A549 (cell line): ENCODE results near the gene SIRT6. TPM values are rescaled to one million over a fixed set of nuclear protein-coding genes. Genes with fewer than 3 reads are reported as not detected.
A peak's percentile ranks its signal among the peaks of the same experiment; 100 is the strongest.

Experiments
- ATAC-seq, 2 experiments: fragments of 200-7000 bp in 1 of 2; fragments of >200 bp in 1 of 2; cut with Nextera tagmentation in 1 of 2; cut with Tn5 transposase in 1 of 2; 3 replicates each; pipeline versions ENCODE4 v1.8.0 to v1.9.1; 2018 to 2020; ENCODE audit warnings: mild to moderate bottlenecking in 1 of 2, moderate library complexity in 1 of 2
- CTCF ChIA-PET: fragments of 300-600 bp; sonication (Branson Sonifier 250); formaldehyde crosslinking; extraction: SDS; loops from one replicate; lab custom pipeline; 2021; ENCODE audit warnings: antibody characterized with exemption, inconsistent platforms; lab: Yijun Ruan, JAX
- POLR2A ChIA-PET: fragments of 350-600 bp; formaldehyde crosslinking; extraction: SDS; loops from one replicate; lab custom pipeline; 2021; ENCODE audit warnings: antibody characterized with exemption, inconsistent platforms; lab: Yijun Ruan, JAX
- DNase-seq, 2 experiments: peaks; one replicate each; pipeline versions ENCODE4 v3.0.0 to v3.0.0-alpha.2; 2011 to 2016; ENCODE audit warnings: low read depth in 1 of 2, low spot score in 1 of 2
- FAIRE-seq: peaks from 2 replicates; lab custom pipeline; 2011; peaks lifted over from hg19 to GRCh38; lab: Jason Lieb, UNC
- H3K27ac ChIP-seq, 2 experiments: fragments of >200 bp; sonication (Bioruptor Twin); formaldehyde crosslinking; 3 replicates each; pipeline ENCODE4 v1.5.1; 2016 to 2017
- H3K4me1 ChIP-seq: fragments of >200 bp; sonication (Bioruptor Twin); formaldehyde crosslinking; 3 replicates; pipeline ENCODE4 v1.6.1; 2016
- H3K4me2 ChIP-seq: fragments of >200 bp; sonication (Bioruptor Twin); formaldehyde crosslinking; 3 replicates; pipeline ENCODE4 v1.6.1; 2016
- H3K4me3 ChIP-seq: fragments of >200 bp; sonication (Bioruptor Twin); formaldehyde crosslinking; 3 replicates; pipeline ENCODE4 v1.5.1; 2016
- H3K9me3 ChIP-seq: fragments of >200 bp; sonication (Bioruptor Twin); formaldehyde crosslinking; 3 replicates; pipeline ENCODE4 v1.6.1; 2016
- ATOH8 ChIP-seq: fragments of 250-450 bp; sonication (Bioruptor Pico); IDR thresholded peaks from 2 replicates; pipeline ENCODE4 v1.5.0; 2020; ENCODE audit warnings: low read depth, mild to moderate bottlenecking, moderate library complexity
- BHLHE40 ChIP-seq: IDR thresholded peaks from 2 replicates; pipeline ENCODE4 v1.6.1; 2012; ENCODE audit warnings: low read depth, low read length, inconsistent platforms
- CEBPB ChIP-seq, 2 experiments: fragments of >200 bp in 1 of 2; sonication (Bioruptor Twin) in 1 of 2; formaldehyde crosslinking in 1 of 2; IDR thresholded peaks; 2 replicates each; pipeline ENCODE4 v1.6.1; 2012 to 2016
- EHF ChIP-seq: fragments of 250-450 bp; sonication (Bioruptor Pico); IDR thresholded peaks from 2 replicates; pipeline ENCODE4 v1.5.0; 2020; ENCODE audit warnings: mild to moderate bottlenecking
- EHMT2 ChIP-seq: fragments of 200-600 bp; sonication (generic); IDR thresholded peaks from 2 replicates; pipeline ENCODE4 v1.6.1; 2016; ENCODE audit warnings: antibody characterized with exemption, low read depth, mild to moderate bottlenecking, moderate library complexity
- EP300 ChIP-seq, 2 experiments: fragments of >200 bp; sonication (Bioruptor Twin); formaldehyde crosslinking; IDR thresholded peaks; 2 replicates in 1 of 2; 3 replicates in 1 of 2; pipeline ENCODE4 v1.6.1; 2016 to 2017
- ESRRA ChIP-seq: fragments of 150-350 bp; IDR thresholded peaks from 2 replicates; pipeline ENCODE4 v1.6.1; 2014; ENCODE audit warnings: mild to moderate bottlenecking, low read length, borderline replicate concordance
- FOXS1 ChIP-seq: fragments of 250-450 bp; sonication (Bioruptor Pico); IDR thresholded peaks from 2 replicates; pipeline ENCODE4 v1.5.0; 2020; ENCODE audit warnings: mild to moderate bottlenecking, moderate library complexity
- GATA3 ChIP-seq: IDR thresholded peaks from 2 replicates; pipeline ENCODE4 v1.6.1; 2012; ENCODE audit warnings: borderline replicate concordance
- HOXB5 ChIP-seq: fragments of 250-450 bp; sonication (Bioruptor Pico); IDR thresholded peaks from 2 replicates; pipeline ENCODE4 v1.5.0; 2020; ENCODE audit warnings: mild to moderate bottlenecking, moderate library complexity
- JUNB ChIP-seq: fragments of >200 bp; sonication (Bioruptor Twin); formaldehyde crosslinking; IDR thresholded peaks from 2 replicates; pipeline ENCODE4 v1.6.1; 2016
- KDM1A ChIP-seq: fragments of 200-600 bp; sonication (generic); IDR thresholded peaks from 2 replicates; pipeline ENCODE4 v1.6.1; 2016; ENCODE audit warnings: low read depth, mild to moderate bottlenecking
- KDM5A ChIP-seq: fragments of 200-600 bp; sonication (generic); IDR thresholded peaks from 2 replicates; pipeline ENCODE4 v1.6.1; 2016; ENCODE audit warnings: antibody characterized with exemption, mild to moderate bottlenecking
- MAFK ChIP-seq: fragments of 450-650 bp; IDR thresholded peaks from 2 replicates; pipeline ENCODE4 v1.6.1; 2014; ENCODE audit not compliant: partially characterized antibody
- MAX ChIP-seq: IDR thresholded peaks from 2 replicates; pipeline ENCODE4 v1.6.1; 2012
- MYC ChIP-seq: IDR thresholded peaks from 2 replicates; pipeline ENCODE4 v1.6.1; 2012; ENCODE audit warnings: mild to moderate bottlenecking, inconsistent platforms, low read length, improper control_type of control experiment, borderline replicate concordance
- PBX3 ChIP-seq: IDR thresholded peaks from 2 replicates; pipeline ENCODE4 v1.6.1; 2012
- RCOR1 ChIP-seq: fragments of 150-350 bp; IDR thresholded peaks from 2 replicates; pipeline ENCODE4 v1.6.1; 2014; ENCODE audit warnings: antibody characterized with exemption, low read length, low read depth
- RFX5 ChIP-seq: fragments of 450-650 bp; IDR thresholded peaks from 2 replicates; pipeline ENCODE4 v1.7.1; 2014; ENCODE audit warnings: antibody characterized with exemption, mild to moderate bottlenecking, moderate library complexity
- RNF2 ChIP-seq: fragments of 200-600 bp; sonication (generic); IDR thresholded peaks from 2 replicates; pipeline ENCODE4 v1.6.1; 2016; ENCODE audit warnings: low read depth, mild to moderate bottlenecking, antibody characterized with exemption, moderate library complexity, borderline replicate concordance
- SMC3 ChIP-seq: fragments of >200 bp; sonication (Bioruptor Twin); formaldehyde crosslinking; IDR thresholded peaks from 3 replicates; pipeline ENCODE4 v1.6.1; 2018; ENCODE audit warnings: inconsistent platforms
- TFCP2L1 ChIP-seq: fragments of 250-450 bp; sonication (Bioruptor Pico); IDR thresholded peaks from 2 replicates; pipeline ENCODE4 v1.5.0; 2021; ENCODE audit warnings: mild to moderate bottlenecking
- TP53 ChIP-seq: fragments of 250-450 bp; sonication (Bioruptor Pico); IDR thresholded peaks from 2 replicates; pipeline ENCODE4 v1.5.0; 2021; ENCODE audit warnings: mild to moderate bottlenecking, moderate library complexity
- ZC3H11A ChIP-seq: fragments of 450-650 bp; IDR thresholded peaks from 2 replicates; pipeline ENCODE4 v1.6.1; 2014; ENCODE audit warnings: antibody characterized with exemption, mild to moderate bottlenecking
- ZNF302 ChIP-seq: fragments of 250-450 bp; sonication (Bioruptor Pico); IDR thresholded peaks from 2 replicates; pipeline ENCODE4 v1.9.0; 2021; ENCODE audit warnings: inconsistent platforms, mild to moderate bottlenecking, moderate library complexity
- WGBS: methylation state at CpG from one replicate; pipeline ENCODE4 v1.1.6; 2017; ENCODE audit errors: missing lambda C conversion rate; 5-methylcytosine and 5-hydroxymethylcytosine counted together
- polyA plus RNA-seq, 4 experiments: library from polyadenylated mRNA; depleted of rRNA in 3 of 4; stranded (reverse); fragments of >200 nt; fragmentation: RNase III in 1 of 4; extraction: RNeasy Plus Mini Kit Qiagen cat#74134 plus additional on column Dnase treatment in 1 of 4; gene quantifications; 2 replicates in 3 of 4; 3 replicates in 1 of 4; pipeline ENCODE4 v1.2.3, GENCODE V29; 2011 to 2017
- TF ChIP-seq, protein P1 (sequence below): fragments of 250-450 bp; sonication (Bioruptor Pico); IDR thresholded peaks from 2 replicates; pipeline ENCODE4 v1.5.0; 2021; ENCODE audit warnings: mild to moderate bottlenecking, moderate library complexity, borderline replicate concordance
- TF ChIP-seq, protein P2 (sequence below): fragments of 150-350 bp; IDR thresholded peaks from 2 replicates; pipeline ENCODE4 v1.6.1; 2014; ENCODE audit warnings: low read depth, mild to moderate bottlenecking, low read length
- TF ChIP-seq, protein P3 (sequence below): fragments of >200 bp; sonication (Bioruptor Twin); formaldehyde crosslinking; IDR thresholded peaks from 2 replicates; pipeline ENCODE4 v1.6.1; 2016
- TF ChIP-seq, protein P4 (sequence below): fragments of >200 bp; sonication (Bioruptor Twin); formaldehyde crosslinking; IDR thresholded peaks from 3 replicates; pipeline ENCODE4 v1.6.1; 2016

Gene SIRT6
- polyA plus RNA-seq, 2 of the 4 experiments (the other 2 are of a cell fraction) = 11.7 to 21.6 TPM

- TF ChIP-seq, protein P1, sequence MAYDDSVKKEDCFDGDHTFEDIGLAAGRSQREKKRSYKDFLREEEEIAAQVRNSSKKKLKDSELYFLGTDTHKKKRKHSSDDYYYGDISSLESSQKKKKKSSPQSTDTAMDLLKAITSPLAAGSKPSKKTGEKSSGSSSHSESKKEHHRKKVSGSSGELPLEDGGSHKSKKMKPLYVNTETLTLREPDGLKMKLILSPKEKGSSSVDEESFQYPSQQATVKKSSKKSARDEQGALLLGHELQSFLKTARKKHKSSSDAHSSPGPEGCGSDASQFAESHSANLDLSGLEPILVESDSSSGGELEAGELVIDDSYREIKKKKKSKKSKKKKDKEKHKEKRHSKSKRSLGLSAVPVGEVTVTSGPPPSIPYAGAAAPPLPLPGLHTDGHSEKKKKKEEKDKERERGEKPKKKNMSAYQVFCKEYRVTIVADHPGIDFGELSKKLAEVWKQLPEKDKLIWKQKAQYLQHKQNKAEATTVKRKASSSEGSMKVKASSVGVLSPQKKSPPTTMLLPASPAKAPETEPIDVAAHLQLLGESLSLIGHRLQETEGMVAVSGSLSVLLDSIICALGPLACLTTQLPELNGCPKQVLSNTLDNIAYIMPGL (CRISPR knock-in tag) = no peak
- no peak for TF ChIP-seq KDM1A
- no peak for TF ChIP-seq EHF
These were observed 6.8 kb downstream of the SIRT6 start (continued) for GRCh38 chr19:4175669-4175931.

GRCh38 chr19:4174895-4175668, 7.3 kb downstream of the SIRT6 start:
- Histone ChIP-seq H3K27ac (no peak overlapping the region), H3K4me1 (peaks cover 8% of the 10 kb centered on the region; the same call in 2 of the 3 replicates), H3K9me3 (no peaks in the 10 kb centered on the region), H3K4me3 (no peak overlapping the region), H3K4me2 (no peak overlapping the region)
- no peak for FAIRE-seq
- no peak for DNase-seq
- CTCF ChIA-PET = interaction anchor here (0.9 kb wide), 1 partner anchor 32 kb away, joined by 3 read pairs; no protein-coding TSS in a partner anchor
- ATAC-seq = no peak
- WGBS = 94% methylated on average over 9 of the region's 41 CpGs
- TF ChIP-seq FOXS1 (CRISPR knock-in tag) = no peak
- no peak for TF ChIP-seq GATA3
- TF ChIP-seq, protein P2, sequence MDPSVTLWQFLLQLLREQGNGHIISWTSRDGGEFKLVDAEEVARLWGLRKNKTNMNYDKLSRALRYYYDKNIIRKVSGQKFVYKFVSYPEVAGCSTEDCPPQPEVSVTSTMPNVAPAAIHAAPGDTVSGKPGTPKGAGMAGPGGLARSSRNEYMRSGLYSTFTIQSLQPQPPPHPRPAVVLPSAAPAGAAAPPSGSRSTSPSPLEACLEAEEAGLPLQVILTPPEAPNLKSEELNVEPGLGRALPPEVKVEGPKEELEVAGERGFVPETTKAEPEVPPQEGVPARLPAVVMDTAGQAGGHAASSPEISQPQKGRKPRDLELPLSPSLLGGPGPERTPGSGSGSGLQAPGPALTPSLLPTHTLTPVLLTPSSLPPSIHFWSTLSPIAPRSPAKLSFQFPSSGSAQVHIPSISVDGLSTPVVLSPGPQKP = no peak
- TF ChIP-seq EHF = no peak
- no peak for TF ChIP-seq EP300 (IDR thresholded peaks at IDR 0.05)
- no peak for TF ChIP-seq RNF2
- no peak for TF ChIP-seq ATOH8 (CRISPR knock-in tag)
- no peak for TF ChIP-seq TP53 (CRISPR knock-in tag)
- no peak for TF ChIP-seq RFX5
- TF ChIP-seq ZC3H11A = no peak
- TF ChIP-seq MAFK = no peak
- POLR2A ChIA-PET = interaction anchor here (0.5 kb wide), 1 partner anchor 109 kb away, joined by 4 read pairs; no protein-coding TSS in a partner anchor

DNA sequence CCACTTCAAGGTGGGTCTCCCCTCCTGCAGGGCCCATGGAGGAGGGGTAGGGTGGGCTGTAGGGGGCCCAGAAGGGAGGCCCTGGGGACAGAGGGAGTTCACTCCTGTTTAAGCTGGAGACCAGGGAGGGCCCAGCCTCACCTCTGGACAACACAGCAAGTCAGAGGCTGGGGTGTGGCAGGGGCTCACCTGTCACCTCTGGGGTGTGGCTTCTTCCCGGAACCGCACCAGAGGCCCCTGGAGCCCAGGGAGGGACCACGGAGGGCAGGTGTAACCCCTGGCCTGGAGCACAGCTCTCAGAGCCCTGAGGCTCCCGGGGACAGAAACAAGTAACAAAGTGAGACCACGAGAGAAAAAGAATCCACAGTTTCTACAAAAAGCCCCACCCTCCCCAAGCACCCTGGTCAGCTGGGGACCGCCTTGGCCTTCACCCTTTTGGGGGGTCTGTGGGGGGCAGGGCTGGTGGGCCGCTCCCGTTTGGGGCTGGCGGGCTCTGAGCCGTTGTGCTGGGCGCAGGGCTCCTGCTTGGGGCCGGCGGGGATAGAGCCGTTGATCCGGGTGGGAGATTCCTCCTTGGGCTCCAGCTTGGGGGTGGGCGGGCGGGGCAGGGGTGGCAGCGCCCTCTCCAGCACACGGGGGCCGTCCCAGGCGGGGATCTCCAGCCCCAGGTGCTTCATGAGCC, 8.0 kb downstream of the SIRT6 start:
- H3K4me1 ChIP-seq = peaks cover 8% of the 10 kb centered on the region; the same call in 2 of the 3 replicates
- WGBS = 30% methylated on average over 5 of the region's 21 CpGs
- DNase-seq = no peak
- H3K4me3 ChIP-seq = no peak overlapping the region
- FAIRE-seq = no peak
- ChIA-PET CTCF (interaction anchor here (0.9 to 1.0 kb wide), 2 partner anchors 9 to 33 kb away, joined by 3 read pairs; no protein-coding TSS in a partner anchor), POLR2A (interaction anchor here (0.5 kb wide), 1 partner anchor 108 kb away, joined by 4 read pairs; no protein-coding TSS in a partner anchor)
- H3K27ac ChIP-seq = no peak overlapping the region
- ATAC-seq = peak in 1 of 2 experiments; percentile 9; a peak in 1 of 6 replicates
- no peaks in the 10 kb centered on the region for H3K9me3 ChIP-seq
- H3K4me2 ChIP-seq = no peak overlapping the region
- TF ChIP-seq, protein P3, sequence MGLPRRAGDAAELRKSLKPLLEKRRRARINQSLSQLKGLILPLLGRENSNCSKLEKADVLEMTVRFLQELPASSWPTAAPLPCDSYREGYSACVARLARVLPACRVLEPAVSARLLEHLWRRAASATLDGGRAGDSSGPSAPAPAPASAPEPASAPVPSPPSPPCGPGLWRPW = no peak
- TF ChIP-seq RCOR1 (no peak), BHLHE40 (no peak), CEBPB (IDR thresholded peaks at IDR 0.05) (no peak), SMC3 (no peak), GATA3 (no peak), EHMT2 (no peak), ZNF302 (CRISPR knock-in tag) (no peak), MAX (no peak), PBX3 (no peak), MYC (no peak), HOXB5 (CRISPR knock-in tag) (no peak), JUNB (no peak), KDM5A (no peak), ESRRA (no peak), TFCP2L1 (CRISPR knock-in tag) (no peak)
- TF ChIP-seq, protein P4, sequence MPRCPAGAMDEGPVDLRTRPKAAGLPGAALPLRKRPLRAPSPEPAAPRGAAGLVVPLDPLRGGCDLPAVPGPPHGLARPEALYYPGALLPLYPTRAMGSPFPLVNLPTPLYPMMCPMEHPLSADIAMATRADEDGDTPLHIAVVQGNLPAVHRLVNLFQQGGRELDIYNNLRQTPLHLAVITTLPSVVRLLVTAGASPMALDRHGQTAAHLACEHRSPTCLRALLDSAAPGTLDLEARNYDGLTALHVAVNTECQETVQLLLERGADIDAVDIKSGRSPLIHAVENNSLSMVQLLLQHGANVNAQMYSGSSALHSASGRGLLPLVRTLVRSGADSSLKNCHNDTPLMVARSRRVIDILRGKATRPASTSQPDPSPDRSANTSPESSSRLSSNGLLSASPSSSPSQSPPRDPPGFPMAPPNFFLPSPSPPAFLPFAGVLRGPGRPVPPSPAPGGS = no peak
